Activated CD8-positive, alpha-beta T cell treated with anti-CD3 and anti-CD28 coated beads, Interleukin-2, amount 10 ng/mL, durations not matched to agents 7 days and 5 days (primary cell): ENCODE measurements around the gene VSTM4. TPM values are rescaled to one million over a fixed set of nuclear protein-coding genes. Genes with fewer than 3 reads are reported as not detected.

Source experiments
- ATAC-seq: fragments of 150-1000 bp; cut with Tn5 transposase; one replicate; pipeline ENCODE4 v1.10.0; 2021; ENCODE audit warnings: moderate library complexity
- CTCF ChIA-PET: fragments of 350-600 bp; sonication (Branson Sonifier 250); formaldehyde crosslinking; loops from one replicate; lab custom pipeline; 2021; ENCODE audit warnings: antibody characterized with exemption; lab: Charles Lee
- POLR2A ChIA-PET: fragments of 350-600 bp; sonication (Branson Sonifier 250); formaldehyde crosslinking; loops from one replicate; lab custom pipeline; 2021; ENCODE audit warnings: antibody characterized with exemption; lab: Charles Lee
- DNase-seq: peaks from one replicate; pipeline ENCODE4 v3.0.0-alpha.2; 2020
- H3K27ac Mint-ChIP-seq: one replicate; pipeline ENCODE4 v1.8.0; 2021; ENCODE audit warnings: mild to moderate bottlenecking, mixed read lengths
- H3K27me3 Mint-ChIP-seq: one replicate; pipeline ENCODE4 v1.8.0; 2021; ENCODE audit warnings: low read depth, mixed read lengths
- H3K36me3 Mint-ChIP-seq: one replicate; pipeline ENCODE4 v1.8.0; 2021; ENCODE audit warnings: low read depth, mixed read lengths
- H3K4me1 Mint-ChIP-seq: one replicate; pipeline ENCODE4 v1.8.0; 2021; ENCODE audit warnings: low read depth, mixed read lengths
- H3K4me3 Mint-ChIP-seq: one replicate; pipeline ENCODE4 v1.8.0; 2021; ENCODE audit warnings: mild to moderate bottlenecking, mixed read lengths
- H3K9me3 Mint-ChIP-seq: one replicate; pipeline ENCODE4 v1.8.0; 2022; ENCODE audit warnings: mixed read lengths; ENCODE audit not compliant: insufficient read depth
- total RNA-seq, 2 experiments: library from RNA; stranded (reverse); gene quantifications; one replicate each; pipeline ENCODE4 v1.2.3, GENCODE V29; 2021

VSTM4 gene
- total RNA-seq, 2 experiments from 2014 or later, result not detected

- no peaks in the 10 kb centered on the region for H3K36me3 Mint-ChIP-seq
- ATAC-seq (no peak), DNase-seq (no peak)
- CTCF ChIA-PET, result interaction anchor here (1.5 kb wide), 1 partner anchor 472 kb away, joined by 6 read pairs; no protein-coding TSS in a partner anchor
- H3K4me1 Mint-ChIP-seq, result no peaks in the 10 kb centered on the region
- H3K9me3 Mint-ChIP-seq, result no peaks in the 10 kb centered on the region
- POLR2A ChIA-PET, result no interaction called here
- no peak overlapping the region for H3K27ac Mint-ChIP-seq
- no peak overlapping the region for H3K4me3 Mint-ChIP-seq
- H3K27me3 Mint-ChIP-seq, result peaks cover 20% of the 10 kb centered on the region
These were observed 13.5 kb upstream of the VSTM4 start for GRCh38 chr10:49128854-49129253.

GRCh38 chr10:49123981-49124950, 8.9 kb upstream of the VSTM4 start:
- CTCF ChIA-PET, result no interaction called here
- H3K4me1 Mint-ChIP-seq, result no peaks in the 10 kb centered on the region
- H3K27ac Mint-ChIP-seq, result no peak overlapping the region
- H3K27me3 Mint-ChIP-seq, result peaks cover 36% of the 10 kb centered on the region
- no peak for DNase-seq
- H3K9me3 Mint-ChIP-seq, result no peaks in the 10 kb centered on the region
- H3K4me3 Mint-ChIP-seq, result no peak overlapping the region
- ATAC-seq, result no peak
- no peaks in the 10 kb centered on the region for H3K36me3 Mint-ChIP-seq
- POLR2A ChIA-PET, result no interaction called here

GRCh38 chr10:49120911-49121310, 5.6 kb upstream of the VSTM4 start:
- ATAC-seq (no peak), DNase-seq (no peak)
- Mint-ChIP-seq H3K9me3 (no peaks in the 10 kb centered on the region), H3K27ac (no peak overlapping the region), H3K4me1 (peaks cover 5% of the 10 kb centered on the region), H3K4me3 (no peak overlapping the region), H3K27me3 (peaks cover 55% of the 10 kb centered on the region), H3K36me3 (no peaks in the 10 kb centered on the region)
- POLR2A ChIA-PET, result no interaction called here
- CTCF ChIA-PET, result no interaction called here

- no peak for DNase-seq
- Mint-ChIP-seq H3K4me1 (peaks cover 7% of the 10 kb centered on the region), H3K27ac (no peak overlapping the region), H3K36me3 (no peaks in the 10 kb centered on the region), H3K4me3 (no peak overlapping the region), H3K9me3 (no peaks in the 10 kb centered on the region), H3K27me3 (peaks cover 54% of the 10 kb centered on the region)
- ChIA-PET POLR2A (no interaction called here), CTCF (no interaction called here)
- ATAC-seq, result no peak
These were observed 4.4 kb upstream of the VSTM4 start for GRCh38 chr10:49119746-49120145.

GRCh38 chr10:49118430-49119074, 3.2 kb upstream of the VSTM4 start:
- Mint-ChIP-seq H3K27ac (no peak overlapping the region), H3K36me3 (no peaks in the 10 kb centered on the region), H3K4me1 (peaks cover 8% of the 10 kb centered on the region), H3K4me3 (no peak overlapping the region), H3K27me3 (peaks cover 52% of the 10 kb centered on the region), H3K9me3 (no peaks in the 10 kb centered on the region)
- ATAC-seq (no peak), DNase-seq (no peak)
- POLR2A ChIA-PET, result no interaction called here
- CTCF ChIA-PET, result no interaction called here

GRCh38 chr10:49117376-49118070, 2.2 kb upstream of the VSTM4 start:
- Mint-ChIP-seq H3K9me3 (no peaks in the 10 kb centered on the region), H3K27ac (no peak overlapping the region), H3K4me1 (peaks cover 8% of the 10 kb centered on the region), H3K27me3 (peaks cover 57% of the 10 kb centered on the region), H3K36me3 (no peaks in the 10 kb centered on the region), H3K4me3 (no peak overlapping the region)
- ATAC-seq (no peak), DNase-seq (no peak)
- ChIA-PET POLR2A (no interaction called here), CTCF (no interaction called here)

- H3K9me3 Mint-ChIP-seq, result no peaks in the 10 kb centered on the region
- ATAC-seq (no peak), DNase-seq (no peak)
- no peak overlapping the region for H3K27ac Mint-ChIP-seq
- ChIA-PET CTCF (no interaction called here), POLR2A (no interaction called here)
- H3K27me3 Mint-ChIP-seq, result peaks cover 61% of the 10 kb centered on the region
- H3K36me3 Mint-ChIP-seq, result no peaks in the 10 kb centered on the region
- peaks cover 8% of the 10 kb centered on the region for H3K4me1 Mint-ChIP-seq
- no peak overlapping the region for H3K4me3 Mint-ChIP-seq
These were observed 1.4 kb upstream of the VSTM4 start for GRCh38 chr10:49116509-49117375.

GRCh38 chr10:49115796-49116508, 630 bp upstream of the VSTM4 start:
- peak; percentile 53 for ATAC-seq
- no peak overlapping the region for H3K27ac Mint-ChIP-seq

GRCh38 chr10:49114718-49115014, 656 bp downstream of the VSTM4 start:
- H3K27me3 Mint-ChIP-seq, result peaks cover 52% of the 10 kb centered on the region
- CTCF ChIA-PET, result no interaction called here

More at GRCh38 chr10:49115796-49116508, 630 bp upstream of the VSTM4 start:
- Mint-ChIP-seq H3K4me1 (peaks cover 8% of the 10 kb centered on the region), H3K4me3 (no peak overlapping the region), H3K9me3 (no peaks in the 10 kb centered on the region), H3K27me3 (peaks cover 61% of the 10 kb centered on the region), H3K36me3 (no peaks in the 10 kb centered on the region)
- peak; percentile 56 for DNase-seq
- CTCF ChIA-PET, result no interaction called here
- POLR2A ChIA-PET, result no interaction called here

GRCh38 chr10:49113741-49114141, 1.6 kb downstream of the VSTM4 start:
- H3K9me3 Mint-ChIP-seq, result no peaks in the 10 kb centered on the region
- H3K27ac Mint-ChIP-seq, result no peak overlapping the region
- POLR2A ChIA-PET, result no interaction called here
- DNase-seq, result no peak
- H3K4me3 Mint-ChIP-seq, result no peak overlapping the region
- H3K36me3 Mint-ChIP-seq, result no peaks in the 10 kb centered on the region
- H3K4me1 Mint-ChIP-seq, result peaks cover 8% of the 10 kb centered on the region
- peaks cover 48% of the 10 kb centered on the region for H3K27me3 Mint-ChIP-seq
- CTCF ChIA-PET, result interaction anchor here (1.1 kb wide), 1 partner anchor 457 kb away, joined by 3 read pairs; no protein-coding TSS in a partner anchor
- ATAC-seq, result no peak

More at GRCh38 chr10:49114718-49115014, 656 bp downstream of the VSTM4 start:
- Mint-ChIP-seq H3K9me3 (no peaks in the 10 kb centered on the region), H3K27ac (no peak overlapping the region), H3K36me3 (no peaks in the 10 kb centered on the region), H3K4me1 (peaks cover 8% of the 10 kb centered on the region), H3K4me3 (no peak overlapping the region)
- DNase-seq (no peak), ATAC-seq (no peak)
- POLR2A ChIA-PET, result no interaction called here

GRCh38 chr10:49112851-49113250, 2.5 kb downstream of the VSTM4 start:
- Mint-ChIP-seq H3K9me3 (no peaks in the 10 kb centered on the region), H3K27ac (no peak overlapping the region), H3K27me3 (peaks cover 41% of the 10 kb centered on the region), H3K4me3 (no peak overlapping the region), H3K36me3 (no peaks in the 10 kb centered on the region), H3K4me1 (peaks cover 8% of the 10 kb centered on the region)
- POLR2A ChIA-PET, result no interaction called here
- ATAC-seq (no peak), DNase-seq (no peak)
- CTCF ChIA-PET, result no interaction called here
